A673 (cell line): Measurements from ENCODE around the gene UCK1. TPM values are rescaled to one million over a fixed set of nuclear protein-coding genes. Genes with fewer than 3 reads are reported as not detected.

Experiments
- BruUV-seq: library from RNA; stranded (reverse); fragments of 400-500 nt; replicated peaks from 2 replicates; lab custom pipeline; 2021; lab: Mats Ljungman, UMichigan
- CTCF ChIA-PET: fragments of 300-600 bp; sonication (Branson Sonifier 250); formaldehyde crosslinking; loops from one replicate; lab custom pipeline; 2022; ENCODE audit warnings: antibody characterized with exemption; lab: Charles Lee
- POLR2A ChIA-PET: fragments of 300-600 bp; sonication (Branson Sonifier 250); formaldehyde crosslinking; loops from one replicate; lab custom pipeline; 2022; ENCODE audit warnings: antibody characterized with exemption; ENCODE audit not compliant: low non-redundant PET; lab: Charles Lee
- DNase-seq: peaks from one replicate; pipeline ENCODE4 v3.0.0-alpha.2; 2015; ENCODE audit warnings: low spot score
- H3K27ac ChIP-seq: fragments of 200-600 bp; sonication (generic); 2 replicates; pipeline ENCODE4 v1.5.1; 2016; ENCODE audit warnings: mixed run types, low read depth, mild to moderate bottlenecking, mixed read lengths, antibody characterized with exemption, low read length; ENCODE audit not compliant: poor library complexity, severe bottlenecking
- H3K27me3 ChIP-seq: fragments of 200-600 bp; sonication (generic); replicated peaks from 2 replicates; pipeline ENCODE4 v1.6.1; 2017; ENCODE audit warnings: mixed run types, low read depth, mild to moderate bottlenecking, mixed read lengths, antibody characterized with exemption, low read length; ENCODE audit not compliant: insufficient read depth, poor library complexity
- H3K36me3 ChIP-seq: fragments of 200-600 bp; sonication (generic); 2 replicates; pipeline ENCODE4 v1.6.1; 2016; ENCODE audit warnings: mixed run types, mild to moderate bottlenecking, mixed read lengths, antibody characterized with exemption, low read length; ENCODE audit not compliant: insufficient read depth, poor library complexity, severe bottlenecking
- H3K4me1 ChIP-seq: fragments of 200-600 bp; sonication (generic); 2 replicates; pipeline ENCODE4 v1.6.1; 2017; ENCODE audit warnings: mixed run types, mild to moderate bottlenecking, mixed read lengths, antibody characterized with exemption, low read length; ENCODE audit not compliant: insufficient read depth, poor library complexity, severe bottlenecking
- H3K4me3 ChIP-seq: fragments of 200-600 bp; sonication (generic); 2 replicates; pipeline ENCODE4 v1.5.1; 2016; ENCODE audit warnings: low read depth, mixed run types, mild to moderate bottlenecking, mixed read lengths, low read length; ENCODE audit not compliant: poor library complexity, severe bottlenecking
- H3K9me3 ChIP-seq: fragments of 200-600 bp; sonication (generic); 2 replicates; pipeline ENCODE4 v1.6.1; 2016; ENCODE audit warnings: mixed run types, low read depth, mild to moderate bottlenecking, mixed read lengths, antibody characterized with exemption, low read length; ENCODE audit not compliant: poor library complexity, severe bottlenecking
- EZH2 ChIP-seq: fragments of 200-600 bp; sonication (generic); IDR thresholded peaks from 2 replicates; pipeline ENCODE4 v1.6.1; 2017; ENCODE audit warnings: borderline replicate concordance, low read depth, mild to moderate bottlenecking, mixed read lengths, antibody characterized with exemption, low read length; ENCODE audit not compliant: poor library complexity, severe bottlenecking
- intact Hi-C: fragments of 100-400 bp; cut with micrococcal nuclease; formaldehyde crosslinking; loops from one replicate; pipeline ENCODE4 v1.10.0; 2022; ENCODE audit not compliant: unreplicated experiment
- total RNA-seq: library from RNA; stranded (reverse); gene quantifications from 2 replicates; pipeline ENCODE4 v1.2.3, GENCODE V29; 2021
- TF ChIP-seq, protein P1 (sequence below): fragments of 300-800, 200-600 bp; sonication (generic); conservative IDR thresholded peaks from 2 replicates; pipeline ENCODE4 v1.5.1; 2017; ENCODE audit warnings: low read depth, mild to moderate bottlenecking, antibody characterized with exemption, low read length, moderate library complexity, mixed read lengths

The UCK1 gene
- total RNA-seq, 1 experiment from 2014 or later: 51.6 TPM

DNA sequence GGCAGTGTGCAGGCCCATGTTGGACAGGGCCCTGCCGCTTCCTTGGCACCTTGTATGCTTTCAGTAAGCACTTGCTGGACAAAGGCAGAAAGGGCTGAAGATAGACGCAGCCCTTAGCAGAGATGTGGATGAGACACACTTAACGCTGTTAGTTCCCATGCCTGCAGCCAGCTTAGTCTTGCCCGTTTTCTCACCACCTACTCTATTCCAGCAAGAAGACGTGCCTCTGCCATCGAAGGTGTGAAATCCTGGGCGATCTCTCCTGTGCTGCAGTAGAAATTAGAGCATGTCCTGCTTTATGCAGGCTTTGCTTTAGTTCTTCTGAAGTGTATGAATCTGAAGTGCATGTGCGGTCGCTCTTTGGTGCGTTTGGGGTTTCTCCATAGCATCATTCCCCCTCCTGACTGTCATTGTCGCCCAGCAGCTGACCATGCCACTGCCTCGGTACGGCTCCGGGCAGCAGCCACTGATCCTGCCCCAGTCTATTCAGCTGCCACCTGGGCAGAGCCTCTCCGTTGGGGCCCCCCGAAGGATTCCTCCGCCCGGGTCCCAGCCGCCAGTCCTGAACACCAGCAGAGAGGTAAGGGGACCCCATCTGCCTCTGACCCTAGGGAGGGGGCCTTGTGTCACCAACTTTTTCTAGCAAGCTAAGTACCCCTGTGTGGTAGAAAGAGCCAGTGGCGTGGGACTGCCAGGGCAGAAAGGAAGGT is 39.9 kb downstream of the UCK1 start:
- no peak for DNase-seq
- H3K4me1 ChIP-seq: no peaks in the 10 kb centered on the region
- H3K27ac ChIP-seq: no peak overlapping the region
- no TSS peak for BruUV-seq
- TF ChIP-seq, protein P1, sequence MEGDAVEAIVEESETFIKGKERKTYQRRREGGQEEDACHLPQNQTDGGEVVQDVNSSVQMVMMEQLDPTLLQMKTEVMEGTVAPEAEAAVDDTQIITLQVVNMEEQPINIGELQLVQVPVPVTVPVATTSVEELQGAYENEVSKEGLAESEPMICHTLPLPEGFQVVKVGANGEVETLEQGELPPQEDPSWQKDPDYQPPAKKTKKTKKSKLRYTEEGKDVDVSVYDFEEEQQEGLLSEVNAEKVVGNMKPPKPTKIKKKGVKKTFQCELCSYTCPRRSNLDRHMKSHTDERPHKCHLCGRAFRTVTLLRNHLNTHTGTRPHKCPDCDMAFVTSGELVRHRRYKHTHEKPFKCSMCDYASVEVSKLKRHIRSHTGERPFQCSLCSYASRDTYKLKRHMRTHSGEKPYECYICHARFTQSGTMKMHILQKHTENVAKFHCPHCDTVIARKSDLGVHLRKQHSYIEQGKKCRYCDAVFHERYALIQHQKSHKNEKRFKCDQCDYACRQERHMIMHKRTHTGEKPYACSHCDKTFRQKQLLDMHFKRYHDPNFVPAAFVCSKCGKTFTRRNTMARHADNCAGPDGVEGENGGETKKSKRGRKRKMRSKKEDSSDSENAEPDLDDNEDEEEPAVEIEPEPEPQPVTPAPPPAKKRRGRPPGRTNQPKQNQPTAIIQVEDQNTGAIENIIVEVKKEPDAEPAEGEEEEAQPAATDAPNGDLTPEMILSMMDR: no peak
- no peak for TF ChIP-seq EZH2
- intact Hi-C loops: no loop called here
- peaks cover 99% of the 10 kb centered on the region for H3K36me3 ChIP-seq
- no peak overlapping the region for H3K4me3 ChIP-seq
- no peaks in the 10 kb centered on the region for H3K9me3 ChIP-seq
- POLR2A ChIA-PET: no interaction called here
- no peaks in the 10 kb centered on the region for H3K27me3 ChIP-seq
- CTCF ChIA-PET: no interaction called here

DNA sequence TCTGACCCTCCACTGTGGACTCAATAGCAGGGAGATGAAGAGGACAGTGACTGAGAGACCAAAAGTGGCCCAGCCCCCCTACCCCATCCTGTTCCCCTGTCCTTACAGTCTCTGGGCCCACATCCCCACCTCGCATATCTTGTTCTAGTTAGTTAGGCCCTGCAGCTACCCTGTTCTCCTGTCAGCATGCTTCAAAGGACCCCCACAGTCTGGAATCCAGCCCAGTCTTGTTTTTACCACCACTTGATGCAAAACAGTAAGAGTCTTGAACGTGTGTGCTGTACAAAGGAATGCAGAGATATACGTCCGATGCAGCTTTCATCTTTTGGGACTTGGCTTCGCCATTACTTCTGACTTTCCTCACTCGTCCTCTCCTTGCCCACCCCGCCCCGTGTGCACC is 40.5 kb downstream of the UCK1 start:
- intact Hi-C loops: no loop called here
- Histone ChIP-seq H3K27ac (no peak overlapping the region), H3K9me3 (no peaks in the 10 kb centered on the region), H3K27me3 (no peaks in the 10 kb centered on the region), H3K4me3 (no peak overlapping the region), H3K4me1 (no peaks in the 10 kb centered on the region), H3K36me3 (peaks cover 99% of the 10 kb centered on the region)
- CTCF ChIA-PET: no interaction called here
- no peak for DNase-seq
- no TSS peak for BruUV-seq
- TF ChIP-seq, protein P1: no peak
- TF ChIP-seq EZH2: no peak
- POLR2A ChIA-PET: no interaction called here

DNA sequence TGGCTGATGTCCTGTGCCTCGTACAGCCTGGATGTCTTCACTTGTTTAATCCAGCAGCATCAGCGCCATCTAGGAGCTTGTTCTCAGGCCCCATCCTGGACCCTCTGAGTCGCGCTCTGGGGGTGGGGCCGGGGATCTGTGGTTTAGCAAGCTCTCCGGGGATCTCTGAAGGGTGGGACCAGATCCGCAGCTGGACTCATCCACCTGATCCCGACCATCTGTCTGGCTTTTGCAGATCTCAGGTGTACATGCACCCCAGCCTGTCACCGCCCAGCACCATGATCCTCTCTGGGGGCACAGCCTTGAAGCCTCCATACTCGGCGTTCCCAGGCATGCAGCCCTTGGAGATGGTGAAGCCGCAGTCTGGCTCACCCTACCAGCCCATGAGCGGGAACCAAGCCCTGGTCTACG is 43.4 kb downstream of the UCK1 start:
- BruUV-seq: no TSS peak
- no peak for DNase-seq
- ChIA-PET CTCF (no interaction called here), POLR2A (no interaction called here)
- intact Hi-C loops: no loop called here
- Histone ChIP-seq H3K4me3 (no peak overlapping the region), H3K36me3 (peaks cover 99% of the 10 kb centered on the region), H3K9me3 (no peaks in the 10 kb centered on the region), H3K27me3 (no peaks in the 10 kb centered on the region), H3K4me1 (no peaks in the 10 kb centered on the region), H3K27ac (no peak overlapping the region)
- no peak for TF ChIP-seq EZH2
- TF ChIP-seq, protein P1: no peak
